HepG2 (cell line): ENCODE measurements around the gene RNU6-1. TPM values are rescaled to one million over a fixed set of nuclear protein-coding genes. Genes with fewer than 3 reads are reported as not detected.

Source experiments
- ATAC-seq: fragments of 200-7000 bp; cut with Tn5 transposase; 3 replicates; pipeline ENCODE4 v1.9.1; 2020; ENCODE audit warnings: mild to moderate bottlenecking, moderate library complexity
- BruUV-seq: library from RNA; stranded (reverse); fragments of 400-500 nt; replicated peaks from 2 replicates; lab custom pipeline; 2021; lab: Mats Ljungman, UMichigan
- CTCF ChIA-PET: fragments of 300-600 bp; formaldehyde crosslinking; extraction: SDS; loops from one replicate; lab custom pipeline; 2021; ENCODE audit warnings: low total read pairs, inconsistent platforms, low intra/inter-chr PET ratio; lab: Yijun Ruan, JAX
- POLR2A ChIA-PET: fragments of 350-600 bp; sonication (Branson Sonifier 250); formaldehyde crosslinking; loops from one replicate; lab custom pipeline; 2020; ENCODE audit warnings: antibody characterized with exemption, inconsistent platforms; lab: Yijun Ruan, JAX
- DNase-seq: peaks from one replicate; pipeline ENCODE4 v3.0.0-alpha.2; 2015; ENCODE audit warnings: low spot score
- FAIRE-seq: peaks from 3 replicates; lab custom pipeline; 2011; peaks lifted over from hg19 to GRCh38; lab: Jason Lieb, UNC
- H2AFZ ChIP-seq: one replicate; pipeline ENCODE4 v1.6.1; 2011; ENCODE audit warnings: low read length, inconsistent platforms
- H3K27ac ChIP-seq: fragments of 300-600 bp; 3 replicates; pipeline ENCODE4 v1.8.0; 2011; ENCODE audit warnings: mixed run types, mild to moderate bottlenecking, mixed read lengths, low read length, inconsistent platforms; ENCODE audit not compliant: insufficient read depth; ENCODE audit errors: extremely low read length
- H3K27me3 ChIP-seq, 2 experiments: fragments of 200-600 bp in 1 of 2; 2 replicates in 1 of 2; 3 replicates in 1 of 2; pipeline versions ENCODE4 v1.6.0 to v1.8.0; 2011; ENCODE audit warnings: low read length in 2 of 2, mild to moderate bottlenecking in 2 of 2, moderate library complexity in 2 of 2, inconsistent platforms in 1 of 2; ENCODE audit not compliant: insufficient read depth in 2 of 2, control insufficient read depth in 1 of 2
- H3K36me3 ChIP-seq, 2 experiments: fragments of 200-600 bp in 1 of 2; replicated peaks in 1 of 2; 2 replicates in 1 of 2; 3 replicates in 1 of 2; pipeline versions ENCODE4 v1.5.1 to v1.8.0; 2011; ENCODE audit warnings: low read length in 2 of 2, inconsistent platforms in 1 of 2; ENCODE audit not compliant: insufficient read depth in 2 of 2, control insufficient read depth in 1 of 2
- H3K4me1 ChIP-seq: 2 replicates; pipeline ENCODE4 v1.5.1; 2012; ENCODE audit warnings: low read length, inconsistent platforms; ENCODE audit not compliant: insufficient read depth
- H3K4me2 ChIP-seq: 2 replicates; pipeline ENCODE4 v1.6.0; 2011; ENCODE audit warnings: low read depth, low read length, inconsistent platforms
- H3K4me3 ChIP-seq, 3 experiments: fragments of 200-600 bp in 1 of 3; sonication (generic), shearing (Covaris generic) in 1 of 3; replicated peaks in 1 of 3; 2 replicates each; pipeline ENCODE4 v1.5.1; 2011 to 2016; ENCODE audit warnings: low read length in 3 of 3, inconsistent platforms in 2 of 3, low read depth in 2 of 3, mild to moderate bottlenecking in 2 of 3, control low read depth in 1 of 3, mixed read lengths in 1 of 3; ENCODE audit not compliant: insufficient read depth in 1 of 3
- H3K79me2 ChIP-seq: one replicate; pipeline ENCODE4 v1.6.1; 2011; ENCODE audit warnings: low read length, inconsistent platforms; ENCODE audit not compliant: insufficient read depth
- H3K9ac ChIP-seq: 2 replicates; pipeline ENCODE4 v1.6.0; 2011; ENCODE audit warnings: mild to moderate bottlenecking, low read depth, low read length, inconsistent platforms; ENCODE audit not compliant: insufficient read depth
- H3K9me3 ChIP-seq: 2 replicates; pipeline ENCODE4 v1.5.1; 2012; ENCODE audit warnings: mild to moderate bottlenecking, low read length
- H4K20me1 ChIP-seq: 2 replicates; pipeline ENCODE4 v1.6.0; 2011; ENCODE audit warnings: inconsistent platforms, mild to moderate bottlenecking, low read length, moderate library complexity; ENCODE audit not compliant: insufficient read depth
- AKAP8 ChIP-seq: sonication (generic); formaldehyde crosslinking; IDR thresholded peaks from 2 replicates; pipeline ENCODE4 v1.5.1; 2020; ENCODE audit warnings: mild to moderate bottlenecking, missing genetic modification reagents
- ARID4A ChIP-seq: sonication (generic); formaldehyde crosslinking; IDR thresholded peaks from 2 replicates; pipeline ENCODE4 v1.5.0; 2020; ENCODE audit warnings: mild to moderate bottlenecking, missing genetic modification reagents, borderline replicate concordance
- KDM2A ChIP-seq: sonication (generic); formaldehyde crosslinking; IDR thresholded peaks from 2 replicates; pipeline ENCODE4 v1.4.0; 2020; ENCODE audit warnings: low read depth, missing genetic modification reagents, borderline replicate concordance
- MATR3 ChIP-seq: sonication (generic); formaldehyde crosslinking; IDR thresholded peaks from 2 replicates; pipeline ENCODE4 v1.4.0; 2020; ENCODE audit warnings: missing genetic modification reagents
- ZFP91 ChIP-seq: sonication (generic); formaldehyde crosslinking; IDR thresholded peaks from 2 replicates; pipeline ENCODE4 v1.9.0; 2022; ENCODE audit warnings: missing genetic modification reagents, mild to moderate bottlenecking, borderline replicate concordance
- ZNF441 ChIP-seq: sonication (generic); formaldehyde crosslinking; IDR thresholded peaks from 2 replicates; pipeline ENCODE4 v1.7.0; 2021; ENCODE audit warnings: missing genetic modification reagents, borderline replicate concordance
- ZNF567 ChIP-seq: sonication (generic); formaldehyde crosslinking; IDR thresholded peaks from 2 replicates; pipeline ENCODE4 v1.8.1; 2023; ENCODE audit warnings: mild to moderate bottlenecking, missing genetic modification reagents, borderline replicate concordance
- WGBS: methylation state at CpG from one replicate; pipeline ENCODE4 v1.1.6; 2017; ENCODE audit warnings: low lambda C conversion rate; 5-methylcytosine and 5-hydroxymethylcytosine counted together
- in situ Hi-C: cut with HindIII; loops from 2 replicates; pipeline ENCODE4 v1.10.0; 2017; ENCODE audit warnings: low pct_unique_long_range_greater_than_20kb; ENCODE audit not compliant: extremely low pct_ligation_motif_present
- intact Hi-C: fragments of 100-400 bp; cut with micrococcal nuclease; formaldehyde crosslinking; loops from one replicate; pipeline ENCODE4 v1.10.0; 2022; ENCODE audit not compliant: unreplicated experiment
- polyA plus RNA-seq, 8 experiments: library from polyadenylated mRNA; depleted of rRNA in 3 of 8; stranded (reverse) in 7 of 8; unstranded in 1 of 8; fragments of >200 nt; fragmentation: Illumina TruSeq in 4 of 8; extraction: Trizol in 4 of 8; gene quantifications; 2 replicates each; pipeline versions ENCODE4 v1.2.1 to v1.2.3, GENCODE V29; 2011 to 2016; ENCODE audit warnings: low read depth in 4 of 8, missing spikeins in 1 of 8, mixed read lengths in 1 of 8; ENCODE audit not compliant: insufficient read depth in 1 of 8
- total RNA-seq, 5 experiments: library from RNA; depleted of rRNA; stranded (reverse); fragments of >200 nt; fragmentation: Illumina TruSeq; extraction: Trizol; gene quantifications; 2 replicates each; pipeline ENCODE4 v1.2.3, GENCODE V29; 2016; ENCODE audit warnings: low read depth in 1 of 5

The RNU6-1 gene
- total and polyA plus RNA-seq, 2 of the 13 experiments (the other 11 are each of a cell fraction or from before 2014, with no cell fraction given): under 0.01 TPM; not detected in 1

- no peaks in the 10 kb centered on the region for H3K79me2 ChIP-seq
- WGBS: 87% methylated on average over 10 of the region's 16 CpGs
- POLR2A ChIA-PET: no interaction called here
- TF ChIP-seq ZFP91 (CRISPR knock-in tag): no peak
- no peak for TF ChIP-seq ARID4A (CRISPR knock-in tag)
- no peak for TF ChIP-seq ZNF441
- no peak for TF ChIP-seq ZNF567 (CRISPR knock-in tag)
- TF ChIP-seq KDM2A: no peak
- TF ChIP-seq AKAP8 (CRISPR knock-in tag): no peak
- TF ChIP-seq MATR3 (CRISPR knock-in tag): no peak
- ATAC-seq: no peak
- H3K4me2 ChIP-seq: no peak overlapping the region
- intact Hi-C loops (no loop called here), in situ Hi-C loops (no loop called here)
- no peak overlapping the region for H3K9ac ChIP-seq
- no peak for FAIRE-seq
- no peak overlapping the region for H2AFZ ChIP-seq
- H3K9me3 ChIP-seq: no peaks in the 10 kb centered on the region
- no peaks in the 10 kb centered on the region for H4K20me1 ChIP-seq
- no TSS peak for BruUV-seq
- CTCF ChIA-PET: no interaction called here
- no peak for DNase-seq
- no peak overlapping the region for H3K27ac ChIP-seq
- H3K4me1 ChIP-seq: peaks cover 9% of the 10 kb centered on the region
- H3K36me3 ChIP-seq: no peaks in the 10 kb centered on the region
- H3K4me3 ChIP-seq: no peak overlapping the region
- H3K27me3 ChIP-seq: no peaks in the 10 kb centered on the region
Measured at GRCh38 chr15:67805666-67806516, 34.0 kb downstream of the RNU6-1 start.
